ENCODE data around the gene ACER2. TPM values are rescaled to one million over a fixed set of nuclear protein-coding genes. Genes with fewer than 3 reads are reported as not detected.

Gene ACER2
- polyA plus RNA-seq, 3 donors = 7.2 to 9.5 (median 8.9) TPM

GRCh38 chr9:19440376-19440775, 31.6 kb downstream of the ACER2 start:
- DNase-seq (ENCODE audit: extremely low read depth in 1 of 11, low read depth in 9 of 11, low spot score in 4 of 11) = no peak

GRCh38 chr9:19440823-19441580, 32.2 kb downstream of the ACER2 start:
- DNase-seq (ENCODE audit: extremely low read depth in 1 of 11, low read depth in 9 of 11, low spot score in 4 of 11) = no peak

DNA sequence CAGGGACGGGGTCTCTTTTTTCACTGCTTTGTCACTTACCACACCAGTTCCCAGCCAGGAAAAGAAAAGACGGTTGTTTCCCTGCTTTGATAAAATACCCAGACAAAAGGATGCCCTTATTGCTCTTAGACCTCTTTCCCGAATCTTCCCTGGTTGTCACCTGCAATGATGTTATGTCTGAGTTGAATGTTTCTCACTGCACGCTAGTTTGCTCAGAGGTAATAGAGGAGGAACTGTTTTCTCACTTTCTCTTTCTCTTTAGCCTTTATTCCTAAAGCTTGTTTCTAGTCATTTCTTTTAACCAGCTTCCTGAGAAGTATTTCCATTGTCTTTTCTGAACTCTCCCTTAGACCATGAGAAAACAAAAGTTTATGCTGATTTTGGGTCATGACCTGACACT, 32.9 kb downstream of the ACER2 start:
- DNase-seq (ENCODE audit: extremely low read depth in 1 of 11, low read depth in 9 of 11, low spot score in 4 of 11) = no peak

GRCh38 chr9:19442240-19442639, 33.4 kb downstream of the ACER2 start:
- no peak for DNase-seq (ENCODE audit: extremely low read depth in 1 of 11, low read depth in 9 of 11, low spot score in 4 of 11)

- DNase-seq (ENCODE audit: extremely low read depth in 1 of 11, low read depth in 9 of 11, low spot score in 4 of 11) = no peak
These were observed 36.6 kb downstream of the ACER2 start for GRCh38 chr9:19445452-19445851.

DNA sequence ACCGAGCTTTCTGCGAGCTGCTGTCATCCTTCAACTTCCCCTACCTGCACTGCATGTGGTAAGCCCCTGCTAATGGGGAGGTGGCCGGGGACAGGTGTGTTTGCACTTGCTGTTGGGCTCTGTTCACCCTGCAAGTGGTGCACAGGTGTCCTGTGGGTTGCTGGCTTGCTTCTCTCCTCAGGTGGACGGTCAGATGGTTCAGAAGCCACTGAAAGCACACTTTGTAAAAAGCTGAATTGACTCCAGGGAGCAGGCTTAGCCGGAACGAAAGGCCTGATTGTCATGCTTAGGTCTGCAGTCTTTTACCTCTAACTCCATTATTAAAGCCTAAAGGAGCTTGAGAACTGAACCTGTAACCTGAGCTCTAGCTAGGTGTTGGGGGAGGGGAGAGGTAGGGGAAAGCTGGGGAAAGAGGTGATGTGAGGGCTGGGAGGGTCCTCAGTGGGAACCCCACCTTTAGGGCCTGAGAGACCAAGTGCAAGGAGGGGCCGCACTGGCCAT, 37.6 kb downstream of the ACER2 start:
- DNase-seq (ENCODE audit: extremely low read depth in 1 of 11, low read depth in 9 of 11, low spot score in 4 of 11) = no peak

DNA sequence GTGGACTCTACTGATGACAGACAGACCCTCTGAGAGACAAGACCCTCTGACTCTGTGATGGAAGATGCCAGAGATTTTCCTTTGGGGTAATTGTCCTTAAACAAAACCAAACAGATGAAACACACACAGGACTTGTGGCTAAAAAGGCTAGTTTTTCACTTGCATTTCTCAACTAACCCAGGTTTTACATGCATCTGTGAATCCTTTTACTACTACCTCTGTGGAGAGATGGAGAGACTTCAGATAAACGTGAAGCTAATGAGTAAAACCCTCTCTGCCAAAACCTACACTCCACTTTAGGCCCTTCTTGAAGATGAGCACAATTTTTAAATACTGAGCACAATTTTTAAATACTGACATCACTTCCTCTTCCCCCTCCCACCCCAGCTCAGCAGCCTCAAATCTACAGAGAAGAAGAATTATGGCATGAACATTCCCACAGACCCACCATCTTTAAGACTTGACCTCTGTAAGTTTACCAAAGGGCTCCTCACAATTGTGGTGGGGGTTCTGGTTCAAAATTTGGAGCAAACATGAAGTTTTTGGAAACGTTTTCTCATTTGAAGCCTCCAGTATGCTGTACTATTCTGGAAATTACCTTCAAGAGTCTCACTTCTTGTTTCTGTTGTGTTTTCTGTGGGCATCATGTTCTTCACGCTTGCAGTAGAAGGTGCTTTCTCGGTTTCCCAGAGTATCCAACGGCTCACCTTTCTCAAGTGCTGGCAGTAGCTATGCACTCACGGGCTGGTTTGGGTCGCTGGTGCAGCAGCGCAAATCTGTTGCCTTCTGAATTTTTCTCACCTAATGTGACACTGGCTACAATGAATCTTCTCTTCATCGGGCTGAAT, 42.7 kb downstream of the ACER2 start:
- DNase-seq (ENCODE audit: extremely low read depth in 1 of 11, low read depth in 9 of 11, low spot score in 4 of 11) = no peak

DNA sequence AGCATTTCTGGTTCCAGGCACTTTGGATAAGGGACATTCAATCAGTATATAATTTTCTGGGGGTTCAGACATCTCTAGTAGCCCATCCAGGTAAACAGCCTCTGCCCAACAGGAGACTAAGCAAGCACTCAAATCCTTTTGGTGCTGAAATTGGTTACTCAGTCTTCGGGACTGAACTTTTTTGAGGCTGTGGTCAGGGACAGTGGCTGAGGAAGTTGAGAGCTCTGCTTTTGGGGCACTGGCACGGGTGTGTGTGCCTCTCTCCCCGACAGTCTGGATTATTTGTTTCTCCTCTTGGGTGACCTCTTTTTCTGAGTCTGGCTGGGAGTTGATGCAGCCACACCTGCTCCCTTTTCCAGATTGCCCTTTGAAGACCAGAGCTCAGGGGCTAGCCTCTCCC, 47.6 kb downstream of the ACER2 start:
- no peak for DNase-seq (ENCODE audit: extremely low read depth in 1 of 11, low read depth in 9 of 11, low spot score in 4 of 11)

DNA sequence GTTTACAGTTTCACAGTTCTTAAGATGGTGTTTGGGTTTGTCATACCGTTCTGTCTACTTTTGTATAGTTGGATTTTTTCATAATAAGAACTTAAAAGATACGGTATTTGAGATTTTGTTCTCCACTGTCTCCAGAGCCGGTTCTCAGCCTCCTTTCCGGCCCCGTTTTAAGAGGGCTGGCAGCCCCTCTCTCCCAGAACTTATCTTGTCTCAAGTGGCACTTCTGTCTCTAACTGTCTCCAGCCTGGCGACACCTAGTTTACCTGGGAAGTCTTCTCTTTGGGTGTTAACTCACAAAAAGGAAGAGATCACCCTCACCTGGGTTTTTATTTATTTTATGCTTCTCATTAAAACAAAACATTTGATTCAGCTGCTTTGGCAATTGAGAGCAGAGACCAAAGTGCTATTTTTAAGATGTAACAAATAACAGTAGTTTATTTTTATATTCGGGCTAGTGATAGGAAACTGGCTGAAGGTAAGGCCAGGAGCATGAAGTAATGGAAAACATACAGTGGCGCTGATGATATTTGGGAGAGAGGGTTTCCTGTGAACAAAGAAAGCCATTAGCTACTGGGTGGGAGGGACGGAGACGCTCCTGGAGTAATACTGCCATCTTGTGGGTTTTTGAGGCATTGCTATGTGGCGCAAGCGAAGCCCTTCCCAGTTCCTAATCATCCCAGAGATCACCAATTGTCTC, 48.3 kb downstream of the ACER2 start:
- peak in 10 of 11 donors; percentile 50 to 79 (median 69) for DNase-seq (ENCODE audit: extremely low read depth in 1 of 11, low read depth in 9 of 11, low spot score in 4 of 11)

GRCh38 chr9:19457693-19458009, 48.8 kb downstream of the ACER2 start:
- no peak for DNase-seq (ENCODE audit: extremely low read depth in 1 of 11, low read depth in 9 of 11, low spot score in 4 of 11)

GRCh38 chr9:19460243-19460642, 51.4 kb downstream of the ACER2 start:
- no peak for DNase-seq (ENCODE audit: extremely low read depth in 1 of 11, low read depth in 9 of 11, low spot score in 4 of 11)

DNA sequence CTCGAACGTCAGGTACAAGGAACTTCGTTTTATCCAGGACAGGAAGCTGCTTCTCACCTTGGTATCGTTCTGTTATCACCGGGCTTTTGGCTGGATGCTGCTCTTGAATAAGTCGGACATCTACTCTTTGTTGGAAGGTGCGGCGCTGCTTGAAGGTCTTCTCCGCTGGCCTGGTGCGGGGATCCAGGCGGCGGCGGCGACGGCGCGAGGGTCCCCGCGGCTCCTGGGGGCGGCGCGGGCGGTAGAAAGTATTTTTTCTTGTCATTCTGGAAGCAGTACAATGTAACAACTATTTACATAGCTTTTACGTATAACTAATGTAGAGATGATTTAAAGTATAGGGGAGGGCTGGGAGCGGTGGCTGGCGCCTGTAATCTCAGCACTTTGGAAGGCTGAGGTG, 52.3 kb downstream of the ACER2 start:
- DNase-seq (ENCODE audit: extremely low read depth in 1 of 11, low read depth in 9 of 11, low spot score in 4 of 11) = no peak

GRCh38 chr9:19464061-19464763, 55.4 kb downstream of the ACER2 start:
- DNase-seq (ENCODE audit: extremely low read depth in 1 of 11, low read depth in 9 of 11, low spot score in 4 of 11) = no peak

- DNase-seq (ENCODE audit: extremely low read depth in 1 of 11, low read depth in 9 of 11, low spot score in 4 of 11) = peak in 8 of 11 donors; percentile 29 to 60 (median 49)
These were observed 56.2 kb downstream of the ACER2 start for GRCh38 chr9:19464764-19465585.

DNA sequence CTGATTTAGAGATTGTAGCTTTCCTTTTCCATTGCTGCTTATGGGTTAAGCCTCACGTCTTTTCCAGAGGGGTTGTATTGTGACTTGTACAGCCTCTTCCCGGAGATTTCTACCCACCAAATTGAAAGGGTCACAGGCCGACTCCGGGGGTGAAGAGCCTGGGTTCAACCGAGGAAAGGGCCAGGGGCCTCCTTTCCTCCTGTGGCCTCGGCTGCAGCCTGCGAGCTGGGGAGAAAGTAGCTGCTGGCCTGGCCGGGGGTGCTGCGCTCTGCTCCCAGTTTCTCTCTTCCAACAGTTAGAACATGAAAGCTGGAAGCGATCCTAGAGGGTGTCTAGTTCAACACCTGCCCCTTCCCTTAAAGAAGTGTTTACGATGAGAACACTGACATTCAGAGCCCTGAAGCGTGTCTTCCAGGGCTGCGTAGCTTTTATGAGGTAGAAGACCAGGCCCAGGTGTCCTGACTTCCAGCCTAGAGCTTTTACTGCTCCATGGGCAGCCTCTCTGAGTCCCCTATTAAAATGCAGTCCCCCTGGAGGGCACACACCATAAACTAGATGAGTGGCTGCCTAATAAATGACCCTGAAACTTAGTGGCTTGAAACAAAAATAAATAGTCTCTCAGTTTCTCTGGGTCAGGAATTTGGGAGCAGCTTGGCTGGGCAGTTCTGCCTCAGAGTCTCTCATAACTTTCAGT, 56.9 kb downstream of the ACER2 start:
- DNase-seq (ENCODE audit: extremely low read depth in 1 of 11, low read depth in 9 of 11, low spot score in 4 of 11) = peak in 9 of 11 donors; percentile 31 to 81 (median 65)

DNA sequence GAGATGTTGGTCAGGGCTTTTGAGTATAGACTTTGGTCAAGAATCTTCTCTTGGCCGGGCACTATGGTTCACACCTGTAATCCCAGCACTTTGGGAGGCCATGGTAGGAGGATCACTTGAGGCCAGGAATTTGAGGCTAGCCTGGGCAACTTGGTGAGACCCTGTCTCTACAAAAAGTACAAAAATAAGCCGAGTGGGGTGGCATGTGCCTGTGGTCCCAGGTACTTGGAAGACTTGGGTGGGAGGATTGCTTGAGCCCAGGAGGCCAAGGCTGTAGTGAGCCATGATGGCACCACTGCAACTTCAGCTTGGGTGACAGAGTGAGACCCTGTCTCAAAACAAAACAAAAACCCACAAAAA, 57.5 kb downstream of the ACER2 start:
- DNase-seq (ENCODE audit: extremely low read depth in 1 of 11, low read depth in 9 of 11, low spot score in 4 of 11) = no peak

GRCh38 chr9:19469271-19469670, 60.5 kb downstream of the ACER2 start:
- no peak for DNase-seq (ENCODE audit: extremely low read depth in 1 of 11, low read depth in 9 of 11, low spot score in 4 of 11)

DNA sequence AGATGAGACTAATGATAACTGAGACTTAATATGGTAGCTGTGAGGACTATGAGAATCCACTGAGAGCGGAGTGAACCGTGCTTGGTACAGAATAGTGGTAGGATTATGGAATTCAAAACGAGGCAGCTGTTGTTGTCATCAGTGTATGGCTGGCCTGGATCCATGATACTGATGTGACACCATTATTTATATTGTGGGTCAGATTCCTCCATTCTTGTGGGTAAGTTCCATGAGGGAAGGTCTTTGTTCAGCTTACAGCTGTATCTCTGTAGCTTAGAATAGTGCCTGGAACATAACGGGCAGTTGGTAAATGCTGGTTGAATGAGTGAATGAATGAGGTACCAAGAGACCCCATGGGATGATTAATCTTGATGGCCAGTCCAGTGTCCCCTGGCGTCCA, 61.8 kb downstream of the ACER2 start:
- no peak for DNase-seq (ENCODE audit: extremely low read depth in 1 of 11, low read depth in 9 of 11, low spot score in 4 of 11)

All from renal cortex interstitium (tissue), 11 donors.